GM12891 (cell line): ENCODE data around the gene SYCP2L.

Experiments used
- POLR2A ChIP-seq: IDR thresholded peaks from 2 replicates; pipeline ENCODE4 v1.6.1; 2011; ENCODE audit warnings: low read depth, low read length, control low read depth
- POLR2AphosphoS5 ChIP-seq: IDR thresholded peaks from 2 replicates; pipeline ENCODE4 v1.6.1; 2011; ENCODE audit warnings: low read depth, low read length, control low read depth
- POU2F2 ChIP-seq: IDR thresholded peaks from 2 replicates; pipeline ENCODE4 v1.6.1; 2011; ENCODE audit warnings: low read depth, mild to moderate bottlenecking, control low read depth, low read length, moderate library complexity
- TAF1 ChIP-seq: IDR thresholded peaks from 2 replicates; pipeline ENCODE4 v1.6.1; 2011; ENCODE audit warnings: low read depth, low read length, control low read depth

GRCh38 chr6:10901770-10902169 lies 14.9 kb downstream of the SYCP2L start:
- TF ChIP-seq POLR2A (no peak), POLR2AphosphoS5 (no peak), TAF1 (no peak), POU2F2 (no peak)
